IPS-18a (cell line): Measurements from ENCODE around the gene ARRDC3.

Source experiments
- H3K27ac ChIP-seq: one replicate; pipeline ENCODE4 v1.5.1; 2013; ENCODE audit warnings: low read length
- H3K27me3 ChIP-seq: one replicate; pipeline ENCODE4 v1.6.1; 2013; ENCODE audit warnings: mild to moderate bottlenecking, low read length; ENCODE audit not compliant: control insufficient read depth, insufficient read depth
- H3K36me3 ChIP-seq: one replicate; pipeline ENCODE4 v1.6.1; 2013; ENCODE audit warnings: low read depth, low read length; ENCODE audit not compliant: control insufficient read depth
- H3K4me1 ChIP-seq: one replicate; pipeline ENCODE4 v1.6.1; 2013; ENCODE audit warnings: low read depth, low read length; ENCODE audit not compliant: control insufficient read depth
- H3K4me3 ChIP-seq: one replicate; pipeline ENCODE4 v1.5.1; 2013; ENCODE audit warnings: low read length
- H3K9ac ChIP-seq: one replicate; pipeline ENCODE4 v1.6.1; 2013; ENCODE audit warnings: mild to moderate bottlenecking, low read length, moderate library complexity
- H3K9me3 ChIP-seq: one replicate; pipeline ENCODE4 v1.6.1; 2013; ENCODE audit warnings: low read depth, low read length; ENCODE audit not compliant: control insufficient read depth

Gene ARRDC3, protein sequence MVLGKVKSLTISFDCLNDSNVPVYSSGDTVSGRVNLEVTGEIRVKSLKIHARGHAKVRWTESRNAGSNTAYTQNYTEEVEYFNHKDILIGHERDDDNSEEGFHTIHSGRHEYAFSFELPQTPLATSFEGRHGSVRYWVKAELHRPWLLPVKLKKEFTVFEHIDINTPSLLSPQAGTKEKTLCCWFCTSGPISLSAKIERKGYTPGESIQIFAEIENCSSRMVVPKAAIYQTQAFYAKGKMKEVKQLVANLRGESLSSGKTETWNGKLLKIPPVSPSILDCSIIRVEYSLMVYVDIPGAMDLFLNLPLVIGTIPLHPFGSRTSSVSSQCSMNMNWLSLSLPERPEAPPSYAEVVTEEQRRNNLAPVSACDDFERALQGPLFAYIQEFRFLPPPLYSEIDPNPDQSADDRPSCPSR

DNA sequence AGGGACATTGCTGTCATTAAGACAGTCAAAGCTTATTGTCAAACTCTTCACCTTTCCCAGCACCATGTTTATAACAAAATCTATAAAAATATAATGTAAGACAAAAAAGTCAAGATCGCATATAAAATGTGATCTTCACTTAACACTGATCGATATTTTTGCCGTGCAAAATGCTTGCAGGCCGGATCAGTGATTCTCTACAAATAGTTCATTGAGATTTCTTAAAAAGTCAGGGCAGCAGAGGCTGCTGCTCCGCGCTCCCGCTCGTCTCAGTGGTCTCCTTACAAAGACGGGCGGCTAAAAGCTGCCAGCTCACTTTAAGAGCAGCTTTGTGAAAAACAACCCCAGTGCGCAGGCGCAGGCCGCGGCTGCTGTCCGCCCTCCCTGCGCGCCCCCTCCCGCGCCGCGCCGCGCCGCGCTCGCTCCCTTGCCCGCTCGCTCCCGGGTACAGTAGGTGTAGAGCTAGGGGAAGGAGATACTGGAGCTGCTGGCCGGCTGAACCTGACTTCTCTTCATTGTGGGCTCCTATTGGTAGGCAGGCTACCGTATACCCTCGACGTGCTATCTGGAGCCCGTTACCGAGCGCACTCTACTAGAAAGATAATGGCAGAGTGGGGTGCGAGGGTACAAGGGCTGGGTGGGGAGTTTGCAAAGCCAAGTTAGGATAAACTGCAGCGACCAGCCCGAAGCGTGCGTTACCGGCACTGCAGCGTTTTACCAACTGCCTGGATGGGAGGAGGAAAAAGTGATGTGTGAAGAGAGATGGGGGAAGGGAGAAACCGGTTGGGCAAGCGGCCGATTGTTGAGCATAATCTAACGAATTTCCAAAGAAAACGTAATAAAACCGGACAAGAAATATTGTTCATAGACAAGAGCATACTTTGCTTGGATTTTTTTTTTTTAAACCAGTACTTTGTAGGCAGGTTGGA lies at the start of gene ARRDC3:
ARRDC3 (minus strand) TSS at position 291 of the 929 bp plus-strand sequence; CDS start at position 66, 225 bp downstream.
- Histone ChIP-seq H3K36me3 (no peaks in the 10 kb centered on the region), H3K9me3 (no peaks in the 10 kb centered on the region), H3K27ac (peak within 1 kb of the TSS; percentile 83), H3K9ac (peak within 1 kb of the TSS; percentile 100), H3K27me3 (no peaks in the 10 kb centered on the region), H3K4me3 (peak within 1 kb of the TSS; percentile 95), H3K4me1 (peaks cover 14% of the 10 kb centered on the region)

DNA sequence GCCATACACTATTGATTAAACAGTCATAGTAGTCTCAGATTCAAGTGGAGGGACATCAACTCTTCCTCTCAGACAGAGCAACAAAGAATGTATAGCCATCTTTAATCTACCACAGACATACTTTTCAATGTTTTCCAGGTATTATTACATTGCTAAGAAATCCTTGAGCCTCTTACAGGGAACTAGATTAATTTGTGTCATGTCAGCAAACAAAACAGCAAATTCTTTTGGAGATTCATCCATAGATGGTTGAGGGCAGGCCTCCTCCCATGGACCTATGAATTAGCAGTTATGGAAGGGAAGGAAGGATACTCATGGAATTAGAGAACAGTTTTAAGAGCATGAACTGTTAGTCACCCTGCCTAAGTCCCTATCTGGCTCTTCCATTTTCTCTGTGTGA lies 47.8 kb upstream of the ARRDC3 start:
- no peaks in the 10 kb centered on the region for H3K9me3 ChIP-seq
- no peak overlapping the region for H3K9ac ChIP-seq
- H3K27ac ChIP-seq = no peak overlapping the region

DNA sequence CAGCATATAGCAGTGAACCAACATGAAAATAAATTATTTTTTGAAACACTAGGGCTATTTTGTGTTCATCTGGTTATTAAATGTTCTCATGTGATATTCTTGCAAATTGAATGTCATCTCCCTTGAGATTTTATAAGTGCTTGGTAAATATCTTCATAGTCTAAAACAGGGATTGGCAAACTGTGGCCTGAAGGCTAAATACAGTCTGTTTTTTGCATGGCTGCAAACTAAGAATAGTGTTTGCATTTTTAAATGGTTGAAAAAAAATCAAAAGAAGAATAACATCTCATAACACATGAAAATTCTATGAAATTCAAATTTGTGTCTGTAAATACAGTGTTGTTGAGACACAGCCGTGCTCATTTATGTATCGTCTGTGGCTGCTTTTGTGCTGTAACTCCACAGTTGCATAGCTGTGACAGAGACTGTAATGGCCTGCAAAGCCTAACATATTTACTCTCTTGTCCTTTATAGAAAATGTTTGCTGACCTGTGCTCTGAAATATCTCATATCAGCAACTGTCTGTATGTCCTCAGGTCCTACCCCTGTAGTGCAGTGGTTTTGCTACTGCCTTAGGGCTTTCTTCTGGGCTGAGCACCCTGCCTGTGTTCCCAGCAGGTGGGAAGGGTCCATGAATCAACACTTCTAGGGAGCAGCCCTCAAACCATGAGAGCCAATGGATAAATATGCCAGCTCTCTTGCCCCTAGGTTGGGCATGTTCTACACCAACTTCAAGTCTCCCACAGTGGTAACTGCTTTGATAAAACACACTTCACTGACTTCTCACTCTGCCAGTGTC lies 41.7 kb upstream of the ARRDC3 start:
- H3K9me3 ChIP-seq = no peaks in the 10 kb centered on the region
- no peaks in the 10 kb centered on the region for H3K27me3 ChIP-seq
- H3K36me3 ChIP-seq = no peaks in the 10 kb centered on the region
- H3K4me3 ChIP-seq = no peak overlapping the region
- H3K4me1 ChIP-seq = peaks cover 11% of the 10 kb centered on the region
- no peak overlapping the region for H3K9ac ChIP-seq
- H3K27ac ChIP-seq = peak overlapping the region; percentile 21

More for the DNA sequence above, 47.8 kb upstream of the ARRDC3 start:
- Histone ChIP-seq H3K4me1 (peaks cover 13% of the 10 kb centered on the region), H3K36me3 (no peaks in the 10 kb centered on the region), H3K27me3 (no peaks in the 10 kb centered on the region), H3K4me3 (no peak overlapping the region)

DNA sequence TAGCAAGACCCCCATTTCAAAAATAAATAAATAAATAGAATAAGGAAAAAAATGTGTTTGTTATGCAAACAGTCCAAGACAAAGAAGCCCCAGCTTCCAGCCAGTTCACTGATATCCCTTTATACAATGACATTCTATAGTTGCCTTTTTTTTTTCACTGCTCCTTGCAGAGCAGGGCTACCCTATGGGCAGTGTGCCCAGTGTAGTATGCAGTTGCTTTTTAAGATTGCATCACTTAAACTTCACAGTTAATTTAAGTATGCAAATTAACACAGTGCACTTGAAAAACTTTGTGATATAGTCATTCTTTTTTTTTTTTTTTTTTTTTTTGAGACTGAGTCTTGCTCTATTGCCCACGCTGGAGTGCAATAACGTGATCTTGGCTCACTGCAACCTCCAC lies 40.8 kb upstream of the ARRDC3 start:
- Histone ChIP-seq H3K9ac (no peak overlapping the region), H3K36me3 (no peaks in the 10 kb centered on the region), H3K4me1 (peaks cover 11% of the 10 kb centered on the region), H3K27ac (no peak overlapping the region), H3K9me3 (no peaks in the 10 kb centered on the region), H3K27me3 (no peaks in the 10 kb centered on the region), H3K4me3 (no peak overlapping the region)

DNA sequence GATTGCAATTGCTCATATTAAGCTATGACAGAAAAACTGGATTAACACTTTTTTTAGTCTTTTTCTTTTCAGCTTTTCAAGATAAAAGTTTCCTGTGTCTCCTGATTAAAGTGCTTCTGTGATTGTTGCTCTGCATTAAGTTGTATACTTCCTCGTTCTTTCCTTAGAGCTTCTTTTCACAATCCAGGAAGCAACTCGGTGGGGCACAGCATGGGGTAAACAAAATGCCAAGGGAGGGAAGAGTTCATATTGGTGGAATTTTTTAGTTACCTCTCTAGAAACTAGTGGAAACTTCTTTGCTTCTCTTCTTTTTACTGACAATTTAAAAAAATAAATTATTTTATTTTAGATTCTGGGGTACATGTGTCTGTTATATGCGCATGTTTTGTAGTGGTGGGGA lies 37.8 kb upstream of the ARRDC3 start:
- no peaks in the 10 kb centered on the region for H3K9me3 ChIP-seq
- no peaks in the 10 kb centered on the region for H3K36me3 ChIP-seq
- H3K9ac ChIP-seq = no peak overlapping the region

DNA sequence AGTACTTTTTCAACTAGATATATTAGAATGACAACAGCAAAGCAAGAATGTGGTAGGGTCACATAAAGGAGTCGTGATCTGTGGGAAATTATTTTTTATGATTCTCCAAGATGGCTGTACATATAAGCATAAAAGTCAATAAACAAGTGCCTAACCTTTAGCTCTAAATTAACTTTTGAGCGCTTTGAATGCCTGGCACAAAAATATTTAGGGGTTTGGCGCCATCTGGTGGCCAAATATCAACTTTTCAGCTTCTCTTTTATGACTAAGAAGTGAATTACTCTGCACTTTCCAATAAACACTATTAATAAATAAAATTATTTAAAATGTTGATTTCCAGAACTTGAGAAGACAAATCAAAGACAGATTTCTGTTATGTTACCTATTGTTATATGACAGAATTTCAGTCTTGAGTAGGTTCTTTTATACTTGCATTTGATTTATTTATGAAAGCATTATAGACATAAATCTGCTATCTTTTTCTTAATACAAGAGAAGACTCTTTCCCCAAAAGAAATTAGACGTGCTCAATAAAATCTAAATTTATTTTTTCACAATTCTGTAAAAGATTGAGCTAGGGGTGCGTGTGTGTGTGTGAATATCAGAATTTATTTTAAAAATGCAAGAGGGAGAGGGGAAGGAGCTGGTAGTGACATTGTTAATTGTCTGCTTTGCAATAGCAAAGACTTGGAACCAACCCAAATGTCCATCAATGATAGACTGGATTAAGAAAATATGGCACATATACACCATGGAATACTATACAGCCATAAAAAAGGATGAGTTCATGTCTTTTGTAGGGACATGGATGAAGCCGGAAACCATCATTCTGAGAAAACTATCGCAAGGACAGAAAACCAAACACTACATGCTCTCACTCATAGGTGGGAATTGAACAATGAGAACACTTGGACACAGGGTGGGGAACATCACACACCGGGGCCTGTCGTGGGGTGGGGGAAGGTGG lies 36.7 kb upstream of the ARRDC3 start:
- Histone ChIP-seq H3K4me1 (peaks cover 6% of the 10 kb centered on the region), H3K27me3 (no peaks in the 10 kb centered on the region), H3K4me3 (no peak overlapping the region), H3K27ac (no peak overlapping the region), H3K9me3 (no peaks in the 10 kb centered on the region), H3K36me3 (no peaks in the 10 kb centered on the region), H3K9ac (no peak overlapping the region)

More for the DNA sequence above, 37.8 kb upstream of the ARRDC3 start:
- H3K4me3 ChIP-seq = no peak overlapping the region
- H3K27me3 ChIP-seq = no peaks in the 10 kb centered on the region
- H3K4me1 ChIP-seq = peaks cover 11% of the 10 kb centered on the region
- no peak overlapping the region for H3K27ac ChIP-seq

DNA sequence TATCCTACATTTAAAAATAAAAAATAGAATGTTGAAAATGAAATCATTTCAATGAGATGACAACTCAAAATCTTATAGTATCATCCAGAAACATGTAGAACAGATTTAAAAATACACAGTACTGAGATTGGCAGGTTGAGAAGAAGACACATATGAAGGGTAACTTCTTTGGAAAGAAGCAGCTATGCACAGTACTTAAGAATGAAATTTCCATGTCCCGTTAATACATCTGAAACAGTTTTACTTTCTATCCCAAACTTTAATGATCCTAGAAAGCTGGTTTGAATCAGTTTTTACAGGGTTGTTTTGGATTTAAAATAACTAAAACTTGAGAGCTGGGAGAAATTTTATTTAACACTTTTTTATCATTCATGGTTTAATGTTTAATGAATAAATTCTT lies 36.0 kb upstream of the ARRDC3 start:
- Histone ChIP-seq H3K27me3 (no peaks in the 10 kb centered on the region), H3K9ac (no peak overlapping the region), H3K9me3 (no peaks in the 10 kb centered on the region), H3K4me1 (peaks cover 3% of the 10 kb centered on the region), H3K27ac (no peak overlapping the region), H3K4me3 (no peak overlapping the region), H3K36me3 (no peaks in the 10 kb centered on the region)

DNA sequence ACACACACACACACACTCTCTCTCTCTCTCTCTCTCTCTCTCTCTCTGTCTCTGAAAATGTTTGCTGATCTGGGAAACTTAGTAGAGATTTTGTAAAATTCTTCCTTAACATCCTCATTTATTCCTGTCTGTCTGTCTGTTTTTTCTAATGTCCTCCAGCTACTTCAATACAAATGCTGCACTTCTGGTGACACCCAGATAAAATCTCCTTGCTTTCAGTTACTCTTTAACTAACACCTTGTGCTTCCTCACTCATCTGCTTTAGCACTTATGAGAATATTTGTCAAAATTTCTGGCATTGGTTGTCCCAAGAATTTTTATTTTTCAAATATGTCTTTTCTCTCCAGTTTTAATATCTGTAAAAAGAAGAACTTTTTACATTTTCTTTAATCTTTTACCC lies 35.0 kb upstream of the ARRDC3 start:
- H3K27me3 ChIP-seq = no peaks in the 10 kb centered on the region
- H3K9ac ChIP-seq = no peak overlapping the region
- no peaks in the 10 kb centered on the region for H3K36me3 ChIP-seq
- peaks cover 3% of the 10 kb centered on the region for H3K4me1 ChIP-seq
- no peaks in the 10 kb centered on the region for H3K9me3 ChIP-seq
- H3K4me3 ChIP-seq = no peak overlapping the region
- H3K27ac ChIP-seq = no peak overlapping the region

DNA sequence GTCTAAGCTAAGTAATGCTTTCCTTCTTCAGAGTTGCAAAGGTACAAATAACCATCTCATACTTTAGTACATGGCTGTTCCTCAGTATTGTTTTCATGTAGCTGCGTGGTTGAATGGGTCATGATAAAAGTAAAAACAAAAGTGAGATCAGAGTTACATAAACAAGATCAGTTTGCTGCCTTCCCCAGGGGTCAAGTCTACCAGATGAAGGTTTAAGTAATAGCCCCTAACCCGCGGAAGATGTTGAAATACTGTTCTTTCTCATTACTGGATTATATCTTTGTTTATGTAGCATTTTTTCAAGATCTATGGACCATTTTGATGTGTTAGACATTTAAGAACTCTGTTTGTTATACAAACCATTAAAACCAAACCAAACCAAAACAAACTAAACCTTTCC lies 34.1 kb upstream of the ARRDC3 start:
- H3K9ac ChIP-seq = no peak overlapping the region
- peaks cover 3% of the 10 kb centered on the region for H3K4me1 ChIP-seq
- H3K36me3 ChIP-seq = no peaks in the 10 kb centered on the region
- no peaks in the 10 kb centered on the region for H3K9me3 ChIP-seq
- no peak overlapping the region for H3K4me3 ChIP-seq
- H3K27me3 ChIP-seq = no peaks in the 10 kb centered on the region
- H3K27ac ChIP-seq = no peak overlapping the region

DNA sequence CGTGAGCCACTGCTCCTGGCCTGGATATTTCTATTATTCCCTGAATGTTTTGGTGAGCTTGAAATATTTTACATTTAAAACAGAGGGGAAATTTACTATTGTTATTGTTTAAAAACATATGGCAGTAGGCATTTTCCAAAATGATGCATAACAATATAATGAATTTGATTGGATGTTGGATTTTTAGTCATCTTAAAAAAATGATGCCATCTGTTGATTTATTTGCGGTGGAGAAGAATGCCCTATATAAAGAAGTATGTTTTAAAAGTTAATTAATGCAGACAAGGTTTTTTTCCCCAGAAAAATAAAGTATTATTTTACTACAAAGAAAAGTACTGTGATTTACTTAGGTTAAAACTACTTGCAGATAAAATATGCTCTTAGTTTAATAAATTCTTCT lies 33.4 kb upstream of the ARRDC3 start:
- Histone ChIP-seq H3K4me1 (peaks cover 3% of the 10 kb centered on the region), H3K9me3 (no peaks in the 10 kb centered on the region), H3K4me3 (no peak overlapping the region), H3K27me3 (no peaks in the 10 kb centered on the region), H3K36me3 (no peaks in the 10 kb centered on the region), H3K27ac (no peak overlapping the region), H3K9ac (no peak overlapping the region)
